ENCODE results near the gene SHKBP1. TPM values are rescaled to one million over a fixed set of nuclear protein-coding genes. Genes with fewer than 3 reads are reported as not detected.

The SHKBP1 gene
- total RNA-seq, 1 experiment from 2014 or later: 137 TPM

DNA sequence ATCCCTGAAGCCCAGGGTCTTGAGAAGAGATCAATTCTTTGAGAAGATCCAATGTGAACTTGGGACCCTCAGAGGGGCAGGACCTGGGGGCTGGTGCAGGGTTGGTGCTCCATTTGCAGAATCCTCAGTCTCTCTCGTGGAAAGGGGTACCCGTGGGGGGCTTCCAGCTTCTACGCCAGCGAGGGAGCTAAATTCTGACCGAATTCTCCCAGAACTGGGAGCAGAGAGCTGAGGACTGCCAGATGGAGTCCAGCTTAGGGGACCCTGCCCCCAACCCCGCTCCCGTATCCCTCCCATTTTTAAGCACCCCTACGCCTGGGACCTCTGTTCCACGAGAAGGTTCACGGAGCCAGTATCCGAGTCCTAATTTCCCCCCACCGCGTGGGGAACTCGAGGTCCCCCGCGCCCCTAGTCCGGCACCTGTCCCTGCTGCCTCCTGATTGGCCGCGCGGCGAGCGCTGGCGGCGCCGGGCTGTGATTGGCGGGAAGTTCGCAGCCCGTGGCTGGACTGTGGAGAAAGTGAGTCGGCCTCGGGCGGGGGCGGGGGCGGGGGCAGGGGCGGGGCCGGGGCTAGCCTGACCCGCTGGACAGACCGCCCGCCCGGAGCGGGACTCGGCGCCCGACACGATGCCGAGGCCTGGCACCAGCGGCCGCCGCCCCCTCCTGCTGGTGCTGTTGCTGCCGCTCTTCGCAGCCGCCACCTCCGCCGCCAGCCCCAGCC is 20.1 kb downstream of the SHKBP1 start:
- peak; percentile 84 for DNase-seq (ENCODE audit: low read depth)
- in situ Hi-C loops (cut with HindIII; ENCODE audit: low pct_unique_long_range_greater_than_20kb, low sequenced_read_pairs): no loop called here

GRCh38 chr19:40597329-40597838 is 20.7 kb downstream of the SHKBP1 start:
- DNase-seq (ENCODE audit: low read depth): peak; percentile 42
- in situ Hi-C loops (cut with HindIII; ENCODE audit: low pct_unique_long_range_greater_than_20kb, low sequenced_read_pairs): no loop called here

- peak; percentile 95 for DNase-seq (ENCODE audit: low read depth)
- in situ Hi-C loops (cut with HindIII; ENCODE audit: low pct_unique_long_range_greater_than_20kb, low sequenced_read_pairs): no loop called here
These were observed 21.6 kb downstream of the SHKBP1 start for GRCh38 chr19:40598121-40598917.

GRCh38 chr19:40598918-40599307 is 22.2 kb downstream of the SHKBP1 start:
- DNase-seq (ENCODE audit: low read depth): no peak
- in situ Hi-C loops (cut with HindIII; ENCODE audit: low pct_unique_long_range_greater_than_20kb, low sequenced_read_pairs): no loop called here

DNA sequence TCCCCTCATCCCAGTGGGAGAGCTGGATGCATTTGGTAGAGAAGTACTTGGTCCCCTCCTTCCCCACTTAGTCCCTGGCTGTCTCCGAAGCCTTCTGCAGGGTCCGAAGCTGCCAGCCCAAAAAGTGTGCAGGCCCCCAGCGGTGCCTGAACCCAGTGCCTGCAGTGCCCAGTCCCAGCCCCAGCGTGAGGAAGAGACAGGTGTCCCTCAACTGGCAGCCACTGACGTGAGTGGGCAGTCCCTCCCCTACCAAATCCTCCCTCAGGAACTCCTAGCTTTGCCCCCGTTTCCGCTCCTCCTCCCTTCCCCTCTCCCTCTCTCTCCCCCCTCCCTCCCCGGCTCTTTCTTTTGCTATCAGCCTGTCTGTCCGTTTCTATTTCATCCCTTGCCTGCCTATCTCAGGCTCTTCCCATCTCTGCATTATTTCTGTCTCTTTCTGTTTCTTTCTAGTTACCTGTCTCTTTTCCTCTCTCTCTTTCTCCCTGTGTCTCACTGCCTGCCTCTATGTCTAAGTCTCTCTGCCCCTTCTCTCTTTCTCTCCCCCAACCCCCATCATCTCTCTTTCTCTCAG is 22.7 kb downstream of the SHKBP1 start:
- in situ Hi-C loops (cut with HindIII; ENCODE audit: low pct_unique_long_range_greater_than_20kb, low sequenced_read_pairs): no loop called here
- DNase-seq (ENCODE audit: low read depth): no peak

- DNase-seq (ENCODE audit: low read depth): no peak
- in situ Hi-C loops (cut with HindIII; ENCODE audit: low pct_unique_long_range_greater_than_20kb, low sequenced_read_pairs): no loop called here
These were observed 23.4 kb downstream of the SHKBP1 start for GRCh38 chr19:40599902-40600569.

DNA sequence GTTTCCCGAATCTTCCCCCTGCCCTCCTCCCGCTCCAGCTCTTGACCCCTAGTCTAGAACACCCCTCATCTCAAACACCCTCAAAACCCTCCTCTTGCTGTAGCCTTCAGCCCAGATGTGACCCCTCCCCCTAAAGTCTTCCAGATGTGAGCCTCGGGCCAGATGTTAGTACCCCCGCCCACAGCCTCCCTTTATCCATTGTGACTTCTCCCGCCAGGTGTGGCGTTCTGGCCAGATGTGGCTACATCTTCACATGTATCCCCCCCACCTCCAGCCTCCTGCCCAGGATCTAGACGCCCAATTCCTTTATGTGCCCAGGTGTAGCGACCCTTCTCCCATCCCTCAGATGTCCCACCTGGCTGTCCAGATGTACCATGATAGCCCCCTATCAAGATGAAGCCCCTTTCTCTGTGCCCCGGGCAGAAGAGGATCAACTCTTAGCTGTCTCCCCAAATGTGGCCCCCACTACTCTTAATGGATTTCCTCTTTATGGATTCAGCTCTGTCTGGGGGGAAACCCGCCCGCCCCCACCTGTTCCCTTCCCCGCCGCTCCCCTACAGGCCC is 24.0 kb downstream of the SHKBP1 start:
- in situ Hi-C loops (cut with HindIII; ENCODE audit: low pct_unique_long_range_greater_than_20kb, low sequenced_read_pairs): no loop called here
- DNase-seq (ENCODE audit: low read depth): no peak

DNA sequence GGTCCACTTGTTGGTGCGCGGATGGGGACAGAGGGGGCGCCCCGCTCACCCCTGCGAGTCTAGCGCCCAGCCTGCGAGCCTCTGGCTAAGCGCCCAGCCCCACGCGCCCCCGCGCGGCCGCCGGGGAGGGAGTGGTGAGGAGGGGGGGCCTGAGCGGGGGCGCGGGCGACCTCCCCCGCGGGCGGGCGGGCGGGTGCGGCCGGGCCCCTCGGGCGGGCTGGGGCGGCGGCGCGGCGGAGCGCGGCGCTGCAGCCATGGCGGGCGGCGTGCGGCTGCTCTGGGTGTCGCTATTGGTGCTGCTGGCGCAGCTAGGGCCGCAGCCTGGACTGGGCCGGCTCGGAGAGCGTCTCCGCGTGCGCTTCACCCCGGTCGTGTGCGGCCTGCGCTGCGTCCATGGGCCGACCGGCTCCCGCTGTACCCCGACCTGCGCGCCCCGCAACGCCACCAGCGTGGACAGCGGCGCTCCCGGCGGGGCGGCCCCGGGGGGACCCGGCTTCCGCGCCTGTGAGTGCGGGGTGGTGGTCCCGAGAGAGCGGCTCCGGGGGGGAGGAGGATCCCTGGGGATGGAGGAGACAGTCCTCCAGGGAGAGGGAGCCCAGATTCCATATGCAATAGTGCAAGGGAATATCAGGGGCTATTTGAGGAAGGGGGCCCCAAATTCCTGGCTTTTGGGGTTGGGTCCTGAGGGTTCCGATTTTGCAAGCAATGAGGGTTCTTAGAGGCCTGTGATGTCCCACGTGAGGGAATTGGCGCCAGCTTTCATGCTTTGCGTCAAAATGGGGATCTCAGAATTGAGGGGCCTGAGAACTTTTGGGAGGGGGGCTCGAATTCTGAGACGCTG is 24.7 kb downstream of the SHKBP1 start, which contains the start of gene LTBP4:
TSS of gene LTBP4 (plus strand) at position 236 of the 841 bp plus-strand sequence. CDS start at position 255, 19 bp downstream.
- in situ Hi-C loops (cut with HindIII; ENCODE audit: low pct_unique_long_range_greater_than_20kb, low sequenced_read_pairs): no loop called here
- no peak for DNase-seq (ENCODE audit: low read depth)

GRCh38 chr19:40603071-40603388 is 26.4 kb downstream of the SHKBP1 start:
- in situ Hi-C loops (cut with HindIII; ENCODE audit: low pct_unique_long_range_greater_than_20kb, low sequenced_read_pairs): no loop called here
- no peak for DNase-seq (ENCODE audit: low read depth)

DNA sequence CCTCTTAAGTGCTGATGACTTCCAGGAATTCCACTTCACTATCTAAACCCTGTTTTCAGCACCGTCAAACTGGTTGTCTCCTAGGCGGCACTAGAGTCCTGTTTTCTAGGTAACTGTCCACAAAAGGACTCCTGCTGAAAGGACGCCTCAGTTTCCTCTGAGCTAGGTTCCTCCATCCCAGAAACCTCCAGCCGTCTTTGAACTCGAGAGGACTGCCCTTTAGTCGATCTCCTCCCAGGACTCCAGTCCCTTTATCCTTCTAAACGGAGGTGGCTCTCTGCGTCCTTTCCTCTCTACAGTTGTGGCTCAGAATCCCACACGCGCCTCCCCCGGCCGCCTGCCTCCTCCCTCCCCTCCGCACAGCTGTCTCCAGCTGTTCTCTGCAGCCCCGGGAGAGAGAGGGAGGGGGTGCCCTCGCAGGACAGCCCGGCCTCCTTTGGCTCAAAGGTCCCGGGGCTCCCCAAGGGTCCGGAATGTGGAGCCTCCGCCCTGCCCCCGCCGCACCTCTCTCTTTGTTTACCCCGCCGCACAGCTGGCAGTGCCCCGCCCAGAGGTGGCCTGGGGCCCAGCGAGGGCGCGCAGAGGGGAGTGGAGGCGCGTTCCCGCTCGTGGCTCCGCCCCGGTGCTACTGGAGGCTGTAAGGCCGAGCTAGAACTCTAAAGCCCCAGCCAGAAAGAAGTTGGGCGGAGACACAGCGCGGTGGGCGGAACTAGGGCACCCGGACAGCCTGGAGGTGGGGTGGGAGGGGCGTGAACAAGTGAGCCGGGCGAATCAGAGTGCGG is 26.9 kb downstream of the SHKBP1 start:
- no peak for DNase-seq (ENCODE audit: low read depth)
- in situ Hi-C loops (cut with HindIII; ENCODE audit: low pct_unique_long_range_greater_than_20kb, low sequenced_read_pairs): no loop called here

- peak; percentile 100 for DNase-seq (ENCODE audit: low read depth)
- in situ Hi-C loops (cut with HindIII; ENCODE audit: low pct_unique_long_range_greater_than_20kb, low sequenced_read_pairs): no loop called here
These were observed 27.5 kb downstream of the SHKBP1 start for GRCh38 chr19:40604171-40604646.

DNA sequence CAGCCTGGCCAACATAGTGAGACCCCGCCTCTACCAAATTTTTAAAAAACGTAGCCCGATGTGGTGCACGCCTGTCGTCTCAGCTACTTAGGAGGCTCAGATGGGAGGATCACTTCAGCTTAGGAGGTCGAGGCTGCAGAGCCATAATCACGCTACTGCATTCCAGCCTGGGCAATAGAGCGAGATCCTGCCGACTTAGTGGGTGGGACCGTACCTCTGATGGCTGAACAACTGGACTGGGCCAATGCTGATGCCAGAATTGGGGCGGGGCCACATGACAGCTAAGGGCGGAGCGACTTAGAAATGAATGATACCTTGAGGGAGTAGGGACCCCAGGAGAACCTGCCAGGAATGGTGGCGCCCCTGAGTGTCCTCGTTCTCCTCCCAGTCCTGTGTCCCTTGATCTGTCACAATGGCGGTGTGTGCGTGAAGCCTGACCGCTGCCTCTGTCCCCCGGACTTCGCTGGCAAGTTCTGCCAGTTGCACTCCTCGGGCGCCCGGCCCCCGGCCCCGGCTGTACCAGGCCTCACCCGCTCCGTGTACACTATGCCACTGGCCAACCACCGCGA is 28.1 kb downstream of the SHKBP1 start:
- in situ Hi-C loops (cut with HindIII; ENCODE audit: low pct_unique_long_range_greater_than_20kb, low sequenced_read_pairs): no loop called here
- DNase-seq (ENCODE audit: low read depth): no peak

GRCh38 chr19:40605216-40605971 is 28.7 kb downstream of the SHKBP1 start:
- peak; percentile 98 for DNase-seq (ENCODE audit: low read depth)
- in situ Hi-C loops (cut with HindIII; ENCODE audit: low pct_unique_long_range_greater_than_20kb, low sequenced_read_pairs): no loop called here

DNA sequence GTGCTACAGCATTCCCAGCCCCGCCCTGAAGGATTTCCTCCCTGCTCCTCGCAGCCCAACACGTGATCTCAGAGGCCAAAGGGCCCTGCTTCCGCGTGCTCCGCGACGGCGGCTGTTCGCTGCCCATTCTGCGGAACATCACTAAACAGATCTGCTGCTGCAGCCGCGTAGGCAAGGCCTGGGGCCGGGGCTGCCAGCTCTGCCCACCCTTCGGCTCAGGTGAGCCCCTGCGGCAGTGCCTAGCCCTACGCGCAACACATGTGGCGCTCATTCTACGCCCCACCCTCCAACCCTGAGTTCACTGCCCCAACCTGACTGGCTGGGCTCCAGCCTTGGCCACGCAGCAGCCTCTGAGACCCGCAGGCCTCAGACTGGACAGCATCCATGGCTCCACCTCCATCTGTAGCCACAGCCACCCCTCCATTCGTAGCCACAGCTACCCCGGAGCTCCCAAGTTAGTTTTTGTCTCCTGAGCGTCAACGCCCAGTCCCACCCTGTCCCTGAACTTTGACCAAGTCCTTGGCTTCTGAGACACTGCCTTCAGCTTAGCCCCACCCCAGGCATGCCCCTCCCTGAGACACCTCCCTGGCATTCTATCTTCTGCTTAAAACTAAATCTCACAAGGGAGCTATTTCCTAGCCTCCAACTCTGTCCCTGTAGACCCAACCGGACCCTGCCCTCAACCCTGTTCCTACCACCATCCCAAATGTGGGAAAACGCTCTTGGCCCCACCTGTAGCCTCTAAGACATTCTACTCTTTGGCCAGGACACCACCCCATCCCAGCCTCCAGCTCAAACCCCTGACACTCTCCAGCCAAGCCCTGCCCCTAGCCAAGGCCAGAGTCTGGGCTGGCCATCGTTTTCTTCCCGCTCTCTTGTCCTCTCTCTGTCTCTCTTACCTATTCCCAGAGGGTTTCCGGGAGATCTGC is 30.9 kb downstream of the SHKBP1 start:
- DNase-seq (ENCODE audit: low read depth): peak; percentile 65
- in situ Hi-C loops (cut with HindIII; ENCODE audit: low pct_unique_long_range_greater_than_20kb, low sequenced_read_pairs): no loop called here

DNA sequence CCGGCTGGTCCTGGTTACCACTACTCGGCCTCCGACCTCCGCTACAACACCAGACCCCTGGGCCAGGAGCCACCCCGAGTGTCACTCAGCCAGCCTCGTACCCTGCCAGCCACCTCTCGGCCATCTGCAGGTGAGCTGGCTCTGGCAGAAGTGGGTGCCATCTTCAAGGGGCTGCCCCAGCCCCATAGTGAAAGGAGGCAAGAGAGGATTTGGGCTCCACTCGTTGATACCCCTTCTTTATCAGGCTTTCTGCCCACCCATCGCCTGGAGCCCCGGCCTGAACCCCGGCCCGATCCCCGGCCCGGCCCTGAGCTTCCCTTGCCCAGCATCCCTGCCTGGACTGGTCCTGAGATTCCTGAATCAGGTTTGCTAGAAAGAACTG is 31.6 kb downstream of the SHKBP1 start:
- DNase-seq (ENCODE audit: low read depth): no peak
- in situ Hi-C loops (cut with HindIII; ENCODE audit: low pct_unique_long_range_greater_than_20kb, low sequenced_read_pairs): no loop called here
